AG04450 (cell line): ENCODE measurements around the gene TRRAP. TPM values are rescaled to one million over a fixed set of nuclear protein-coding genes. Genes with fewer than 3 reads are reported as not detected.
A peak's percentile ranks its signal among the peaks of the same experiment; 100 is the strongest.
"Not testable (repeated sequence)": the region's sequence is repeated elsewhere in the genome, so short reads cannot be mapped to it uniquely, and the experiment has no call there.

Experiments used
- CTCF ChIA-PET: fragments of 300-600, 350-600 bp; formaldehyde crosslinking; extraction: SDS; loops from one replicate; lab custom pipeline; 2022; ENCODE audit warnings: antibody characterized with exemption, inconsistent platforms; lab: Charles Lee
- POLR2A ChIA-PET: fragments of 350-600 bp; formaldehyde crosslinking; extraction: SDS; loops from one replicate; lab custom pipeline; 2021; ENCODE audit warnings: antibody characterized with exemption, inconsistent platforms; lab: Yijun Ruan, JAX
- DNase-seq: peaks from one replicate; pipeline ENCODE4 v3.0.0-alpha.2; 2011; ENCODE audit warnings: low read depth, low spot score
- H3K27ac ChIP-seq: one replicate; pipeline ENCODE4 v1.5.1; 2012; ENCODE audit warnings: low read depth, low read length, control low read depth
- H3K27me3 ChIP-seq: one replicate; pipeline ENCODE4 v1.6.0; 2012; ENCODE audit warnings: low read length; ENCODE audit not compliant: control insufficient read depth, insufficient read depth
- H3K4me3 ChIP-seq: 2 replicates; pipeline ENCODE4 v1.5.1; 2011; ENCODE audit warnings: mild to moderate bottlenecking, low read depth, low read length, control low read depth
- H3K9me3 ChIP-seq: 2 replicates; pipeline ENCODE4 v1.5.1; 2012; ENCODE audit warnings: low read length; ENCODE audit not compliant: control insufficient read depth, insufficient read depth
- CTCF ChIP-seq: IDR thresholded peaks from 2 replicates; pipeline ENCODE4 v1.5.1; 2011; ENCODE audit warnings: low read depth, low read length, control low read depth, inconsistent platforms
- polyA plus RNA-seq: library from polyadenylated mRNA; depleted of rRNA; stranded (reverse); fragments of >200 nt; gene quantifications from 2 replicates; pipeline ENCODE4 v1.2.3, GENCODE V29; 2011

The TRRAP gene
- polyA plus RNA-seq, 1 experiment: 20.6 TPM

- H3K9me3 ChIP-seq: no peaks in the 10 kb centered on the region; the same call in 1 of the 2 replicates
- no peak overlapping the region for H3K27ac ChIP-seq
- CTCF ChIA-PET: no interaction called here
- no peak for DNase-seq
- POLR2A ChIA-PET: no interaction called here
- no peak overlapping the region for H3K4me3 ChIP-seq
- no peaks in the 10 kb centered on the region for H3K27me3 ChIP-seq
- no peak for TF ChIP-seq CTCF
Measured at GRCh38 chr7:99042957-99043356, 164.6 kb downstream of the TRRAP start.

- H3K27me3 ChIP-seq, POLR2A ChIA-PET, DNase-seq, H3K27ac ChIP-seq, H3K4me3 ChIP-seq, H3K9me3 ChIP-seq: not testable (repeated sequence)
- CTCF ChIA-PET: interaction anchor here (1.9 kb wide), 1 partner anchor 268 kb away, joined by 5 read pairs; no protein-coding TSS in a partner anchor
Measured at GRCh38 chr7:99044858-99045257, 166.5 kb downstream of the TRRAP start.

GRCh38 chr7:99046262-99046661 is 167.9 kb downstream of the TRRAP start:
- POLR2A ChIA-PET: interaction anchor here (0.7 kb wide), 1 partner anchor 21 kb away, joined by 5 read pairs; no protein-coding TSS in a partner anchor
- CTCF ChIA-PET, H3K27ac ChIP-seq, H3K4me3 ChIP-seq, H3K9me3 ChIP-seq, DNase-seq, H3K27me3 ChIP-seq: not testable (repeated sequence)

- H3K27ac ChIP-seq: peak overlapping the region; percentile 39
- no peak for TF ChIP-seq CTCF
- H3K9me3 ChIP-seq: no peaks in the 10 kb centered on the region; the same call in 1 of the 2 replicates
- no peak overlapping the region for H3K4me3 ChIP-seq
- ChIA-PET CTCF (no interaction called here), POLR2A (interaction anchor here (0.6 to 0.7 kb wide), 2 partner anchors 20 to 74 kb away, joined by 3 to 5 read pairs; no protein-coding TSS in a partner anchor)
- DNase-seq: no peak
- H3K27me3 ChIP-seq: no peaks in the 10 kb centered on the region
Measured at GRCh38 chr7:99046722-99047121, 168.4 kb downstream of the TRRAP start.

- no peak overlapping the region for H3K27ac ChIP-seq
- POLR2A ChIA-PET: no interaction called here
- no peaks in the 10 kb centered on the region for H3K27me3 ChIP-seq
- no peak overlapping the region for H3K4me3 ChIP-seq
- DNase-seq: no peak
- TF ChIP-seq CTCF: no peak
- CTCF ChIA-PET: no interaction called here
- H3K9me3 ChIP-seq: no peaks in the 10 kb centered on the region; the same call in 1 of the 2 replicates
Measured at GRCh38 chr7:99047526-99048077, 169.3 kb downstream of the TRRAP start.

GRCh38 chr7:99050971-99051370 is 172.6 kb downstream of the TRRAP start:
- ChIA-PET CTCF (interaction anchor here (0.7 to 1.2 kb wide), 2 partner anchors 14 to 42 kb away, joined by 3 to 5 read pairs; no protein-coding TSS in a partner anchor), POLR2A (no interaction called here)
- no peak overlapping the region for H3K27ac ChIP-seq
- DNase-seq: no peak
- no peak overlapping the region for H3K4me3 ChIP-seq
- no peaks in the 10 kb centered on the region; the same call in 1 of the 2 replicates for H3K9me3 ChIP-seq
- H3K27me3 ChIP-seq: no peaks in the 10 kb centered on the region
- no peak for TF ChIP-seq CTCF
